Brain microvascular endothelial cell (primary cell): ENCODE data around the gene KRTAP10-2.

ENCODE experiments used
- DNase-seq: peaks from one replicate; pipeline ENCODE4 v3.0.0-alpha.2; 2020
- H3K27ac ChIP-seq: fragments of 250-450 bp; sonication (Bioruptor Pico); 2 replicates; pipeline ENCODE4 v1.5.1; 2020; ENCODE audit warnings: mild to moderate bottlenecking, moderate library complexity
- H3K27me3 ChIP-seq: fragments of 250-450 bp; sonication (Bioruptor Pico); replicated peaks from 2 replicates; pipeline ENCODE4 v1.5.1; 2020; ENCODE audit warnings: mild to moderate bottlenecking
- H3K36me3 ChIP-seq: fragments of 250-450 bp; sonication (Bioruptor Pico); replicated peaks from 2 replicates; pipeline ENCODE4 v1.5.1; 2020; ENCODE audit warnings: mild to moderate bottlenecking
- H3K4me3 ChIP-seq: 2 replicates; pipeline ENCODE4 v1.5.1; 2011; ENCODE audit warnings: low read depth, mild to moderate bottlenecking, control low read depth, low read length, moderate library complexity
- CTCF ChIP-seq: IDR thresholded peaks from 2 replicates; pipeline ENCODE4 v1.5.1; 2011; ENCODE audit warnings: low read depth, mild to moderate bottlenecking, moderate library complexity, low read length, control low read depth, inconsistent platforms; ENCODE audit errors: missing control alignments
- in situ Hi-C: cut with HindIII; loops from 2 replicates; pipeline ENCODE4 v1.10.0; 2017; ENCODE audit warnings: low sequenced_read_pairs, low pct_ligation_motif_present

Gene KRTAP10-2

GRCh38 chr21:44568261-44568660, 17.0 kb upstream of the KRTAP10-2 start:
- DNase-seq: no peak
- Histone ChIP-seq H3K27ac (no peak overlapping the region), H3K4me3 (no peak overlapping the region), H3K36me3 (no peaks in the 10 kb centered on the region), H3K27me3 (no peaks in the 10 kb centered on the region)
- no peak for TF ChIP-seq CTCF
- in situ Hi-C loops: no loop called here

GRCh38 chr21:44567481-44568171, 16.3 kb upstream of the KRTAP10-2 start:
- in situ Hi-C loops: no loop called here
- no peaks in the 10 kb centered on the region for H3K27me3 ChIP-seq
- no peak overlapping the region for H3K4me3 ChIP-seq
- H3K27ac ChIP-seq: no peak overlapping the region
- no peaks in the 10 kb centered on the region for H3K36me3 ChIP-seq
- DNase-seq: no peak
- no peak for TF ChIP-seq CTCF

- TF ChIP-seq CTCF: no peak
- Histone ChIP-seq H3K4me3 (no peak overlapping the region), H3K36me3 (no peaks in the 10 kb centered on the region), H3K27me3 (no peaks in the 10 kb centered on the region), H3K27ac (no peak overlapping the region)
- DNase-seq: no peak
- in situ Hi-C loops: no loop called here
These were observed 15.1 kb upstream of the KRTAP10-2 start for GRCh38 chr21:44566403-44566802.

- DNase-seq: no peak
- in situ Hi-C loops: no loop called here
- Histone ChIP-seq H3K27ac (no peak overlapping the region), H3K4me3 (no peak overlapping the region), H3K27me3 (no peaks in the 10 kb centered on the region), H3K36me3 (no peaks in the 10 kb centered on the region)
- no peak for TF ChIP-seq CTCF
These were observed 13.7 kb upstream of the KRTAP10-2 start for GRCh38 chr21:44564886-44565598.

GRCh38 chr21:44564099-44564498, 12.8 kb upstream of the KRTAP10-2 start:
- Histone ChIP-seq H3K4me3 (no peak overlapping the region), H3K27ac (no peak overlapping the region), H3K36me3 (no peaks in the 10 kb centered on the region), H3K27me3 (no peaks in the 10 kb centered on the region)
- no peak for DNase-seq
- in situ Hi-C loops: no loop called here
- TF ChIP-seq CTCF: no peak
